HG02884 (cell line): Measurements from ENCODE around the gene HDLBP.

Experiments
- ATAC-seq: cut with Tn5 transposase; IDR thresholded peaks from one replicate; pipeline ENCODE4 v1.9.1; 2021; ENCODE audit warnings: mild to moderate bottlenecking, moderate library complexity; ENCODE audit not compliant: unreplicated experiment

Gene HDLBP

DNA sequence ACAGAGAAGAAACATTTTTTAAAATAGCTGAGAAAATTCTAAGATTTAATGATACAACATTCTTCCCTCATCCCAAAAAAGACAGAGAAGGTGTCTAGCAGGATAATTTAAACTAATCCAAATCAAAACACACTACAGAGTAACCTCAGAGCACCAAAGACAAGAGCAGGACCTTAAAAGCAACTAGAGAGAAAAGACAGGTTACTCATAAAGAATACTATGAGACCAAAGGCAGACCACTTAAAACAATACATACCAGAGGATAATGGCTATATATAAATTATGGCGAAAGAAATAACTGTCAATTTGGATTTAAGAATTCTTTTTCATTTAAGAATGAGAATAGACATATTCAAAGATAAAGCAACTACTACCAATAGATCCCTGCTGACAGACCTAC lies 40.0 kb downstream of the HDLBP start:
- ATAC-seq, result no peak

DNA sequence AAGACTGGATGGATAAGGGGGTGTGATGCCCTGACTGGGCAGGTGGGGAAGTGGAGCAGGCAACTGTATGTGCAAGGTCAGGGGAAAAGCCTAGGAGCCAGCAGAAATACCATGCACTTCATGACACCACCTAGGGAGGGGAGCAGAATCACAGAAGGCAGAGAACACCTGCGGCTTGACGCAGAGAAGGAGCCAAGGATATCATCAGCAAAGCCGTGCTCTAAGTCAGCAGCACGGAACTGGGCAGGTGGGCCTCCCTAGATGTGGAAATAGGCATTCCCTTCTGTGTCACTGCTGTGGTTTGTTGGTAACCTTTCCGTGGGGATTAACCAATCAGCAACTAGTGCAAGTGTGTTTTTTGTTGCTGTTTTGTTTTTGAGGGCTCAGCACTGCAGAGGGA lies 41.3 kb downstream of the HDLBP start:
- ATAC-seq, result no peak

DNA sequence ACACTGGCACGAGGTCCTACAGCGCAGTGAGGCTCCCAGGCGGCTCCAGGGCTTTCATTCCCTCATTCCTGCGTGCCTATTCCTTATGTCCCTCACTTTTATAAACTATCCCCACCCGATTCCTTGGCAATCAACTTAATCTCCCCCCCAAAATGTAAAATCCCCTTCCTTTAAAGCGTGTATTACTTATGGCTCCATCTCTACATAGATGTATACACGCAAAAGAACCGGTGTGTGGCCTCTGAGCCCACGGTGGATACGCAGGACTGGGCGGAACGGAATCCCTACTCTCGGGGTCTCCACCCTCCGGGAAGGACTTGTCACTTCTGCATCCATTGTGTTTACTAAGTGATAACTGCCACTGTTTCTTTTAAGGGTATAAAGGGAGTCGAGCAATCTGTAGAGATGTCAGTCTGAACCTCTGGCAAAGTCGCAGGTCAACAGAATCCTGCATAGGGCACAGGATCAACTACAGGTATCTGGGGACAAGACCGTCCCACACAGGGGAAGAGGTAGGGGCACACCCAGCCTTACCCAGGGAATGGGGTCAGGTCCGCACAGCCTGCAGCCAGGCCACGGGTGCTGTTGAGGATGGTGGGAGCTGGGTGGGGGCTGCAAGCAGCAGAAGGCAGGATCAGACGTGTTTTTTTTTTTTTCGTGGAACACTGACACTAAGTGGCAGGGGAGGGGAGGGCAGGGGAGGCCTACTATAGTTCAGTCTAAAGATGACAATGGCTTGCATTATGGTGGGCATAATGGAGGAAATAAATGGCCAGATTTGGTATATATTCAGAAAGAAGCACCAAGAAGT lies 42.1 kb downstream of the HDLBP start:
- no peak for ATAC-seq

DNA sequence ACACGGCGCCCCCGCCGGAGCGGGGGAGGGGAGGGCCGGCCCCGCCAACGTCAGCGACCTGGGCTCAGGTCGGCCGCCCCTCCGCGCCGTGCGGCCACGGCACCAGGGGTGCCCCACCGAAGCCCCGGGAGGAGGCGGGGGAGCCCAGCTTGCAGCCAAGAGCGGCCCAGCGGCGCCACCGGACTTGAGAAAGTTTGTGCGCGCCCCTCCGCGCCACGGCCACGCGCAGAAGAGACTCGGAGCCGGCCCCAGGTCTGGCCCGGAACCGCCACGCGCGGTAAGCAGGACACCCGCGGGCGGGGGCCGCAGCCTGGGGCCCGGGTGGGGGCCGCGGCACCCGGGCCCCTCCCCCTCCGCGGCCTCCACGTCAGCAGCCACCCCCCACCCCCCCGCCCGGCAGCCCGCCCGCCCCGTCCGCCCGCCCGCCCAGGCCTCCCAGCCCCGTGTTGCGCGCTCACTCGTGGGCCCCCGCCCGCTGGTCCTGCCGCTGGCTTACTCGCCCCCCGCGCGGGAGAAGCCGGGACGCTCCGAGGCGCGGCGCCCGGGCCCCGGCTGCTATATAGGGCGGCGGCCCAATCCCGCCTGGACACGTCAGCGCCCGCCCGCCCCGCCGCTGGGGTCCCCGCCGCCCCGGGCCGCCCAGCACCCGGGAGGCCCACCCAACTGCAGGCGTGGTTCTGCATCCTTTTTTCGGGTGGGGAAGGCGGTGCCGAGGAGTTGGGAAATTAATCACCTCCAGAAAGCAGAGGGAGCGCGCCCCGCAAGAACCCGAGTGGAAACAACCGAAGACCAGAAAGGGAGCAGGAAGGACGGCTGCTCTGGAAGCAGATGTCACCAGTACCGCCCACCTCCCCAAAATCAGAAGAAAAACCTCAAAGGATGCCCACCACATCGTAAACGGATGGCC lies 42.9 kb downstream of the HDLBP start:
- ATAC-seq, result no peak

DNA sequence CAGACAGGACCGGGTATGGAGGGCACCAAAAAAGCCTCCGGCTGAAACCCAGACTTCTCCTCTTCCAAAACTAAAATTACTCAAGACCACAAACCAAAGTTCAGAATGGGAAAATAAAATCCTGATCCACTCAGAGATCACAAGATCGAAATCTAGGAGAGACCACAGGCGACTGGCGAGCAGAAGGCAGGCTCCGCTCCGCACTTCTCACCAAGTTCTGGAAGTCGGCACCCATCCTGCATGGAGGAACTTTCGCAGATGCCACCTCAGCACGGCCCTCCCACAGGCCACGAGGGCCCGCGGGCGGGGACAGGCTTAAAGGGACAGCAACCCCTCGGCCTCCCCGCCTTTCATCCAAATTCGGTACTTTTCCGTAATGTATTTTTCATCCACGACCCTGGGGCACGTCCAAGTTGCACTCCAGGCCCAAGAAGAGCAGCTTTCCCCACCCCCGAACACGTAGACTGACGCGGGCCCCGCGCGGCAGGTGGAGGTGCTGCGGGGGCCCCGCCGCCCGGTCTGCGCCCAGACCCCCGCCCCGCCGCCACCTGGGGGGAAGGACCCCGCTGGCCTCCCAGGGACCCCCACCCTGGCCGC lies 43.7 kb downstream of the HDLBP start:
- ATAC-seq, result no peak

DNA sequence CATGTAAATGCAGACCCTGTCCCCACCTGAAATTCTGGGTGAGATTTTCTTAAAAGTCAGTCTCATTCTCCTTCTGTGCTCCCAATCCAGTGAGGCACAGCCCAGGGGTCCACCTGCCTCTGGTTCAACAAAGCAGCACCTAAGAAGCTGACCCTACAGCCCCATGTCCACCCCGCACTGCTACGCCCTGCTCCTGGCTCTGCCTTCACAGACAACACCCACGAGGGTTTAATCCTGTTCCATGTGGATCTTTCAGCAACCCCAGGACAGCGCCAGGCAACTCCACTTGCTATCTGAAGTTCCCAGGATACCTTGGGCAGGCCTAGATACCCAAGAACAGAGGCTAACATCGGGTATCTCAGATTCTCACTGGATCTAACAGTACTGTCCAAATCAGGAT lies 44.9 kb downstream of the HDLBP start:
- no peak for ATAC-seq

DNA sequence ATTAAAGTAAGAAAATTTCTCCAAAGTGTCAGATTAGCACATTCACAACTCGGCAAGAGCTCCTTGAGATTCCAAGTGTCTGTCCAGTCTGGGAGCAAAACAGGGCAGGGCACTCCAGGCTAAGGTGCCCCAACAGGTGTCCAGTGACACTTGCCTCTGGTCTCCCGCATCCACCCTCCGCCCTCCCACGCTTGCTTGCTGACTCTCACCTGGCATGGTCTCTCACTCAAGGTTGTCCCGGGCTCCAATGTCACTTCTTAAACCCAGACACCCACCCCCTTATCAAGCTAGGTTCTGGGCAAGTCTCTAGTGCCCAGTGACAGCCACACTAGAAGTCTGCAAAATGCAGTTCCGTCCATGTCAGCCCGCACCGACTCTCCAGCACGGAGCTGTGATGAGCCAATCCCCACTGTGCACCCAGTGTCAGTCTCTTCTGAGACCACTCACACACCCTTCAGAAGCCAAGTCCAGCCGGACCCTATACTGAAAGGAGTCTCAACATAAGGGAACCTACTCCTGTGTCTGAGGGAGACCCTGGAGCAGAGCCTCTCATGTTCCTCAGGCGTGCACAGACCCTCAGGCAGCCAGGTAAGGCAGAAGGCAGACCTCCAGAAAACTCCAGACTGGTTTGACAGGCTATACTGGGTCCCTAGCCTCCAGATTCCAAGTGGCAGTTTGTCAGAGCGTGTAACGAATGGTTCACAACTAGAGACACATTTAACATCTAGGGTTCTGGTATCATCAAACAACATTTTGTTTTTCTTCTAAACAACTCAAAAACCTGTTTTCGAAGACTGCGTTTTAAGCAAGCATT lies 45.6 kb downstream of the HDLBP start:
- ATAC-seq, result no peak

DNA sequence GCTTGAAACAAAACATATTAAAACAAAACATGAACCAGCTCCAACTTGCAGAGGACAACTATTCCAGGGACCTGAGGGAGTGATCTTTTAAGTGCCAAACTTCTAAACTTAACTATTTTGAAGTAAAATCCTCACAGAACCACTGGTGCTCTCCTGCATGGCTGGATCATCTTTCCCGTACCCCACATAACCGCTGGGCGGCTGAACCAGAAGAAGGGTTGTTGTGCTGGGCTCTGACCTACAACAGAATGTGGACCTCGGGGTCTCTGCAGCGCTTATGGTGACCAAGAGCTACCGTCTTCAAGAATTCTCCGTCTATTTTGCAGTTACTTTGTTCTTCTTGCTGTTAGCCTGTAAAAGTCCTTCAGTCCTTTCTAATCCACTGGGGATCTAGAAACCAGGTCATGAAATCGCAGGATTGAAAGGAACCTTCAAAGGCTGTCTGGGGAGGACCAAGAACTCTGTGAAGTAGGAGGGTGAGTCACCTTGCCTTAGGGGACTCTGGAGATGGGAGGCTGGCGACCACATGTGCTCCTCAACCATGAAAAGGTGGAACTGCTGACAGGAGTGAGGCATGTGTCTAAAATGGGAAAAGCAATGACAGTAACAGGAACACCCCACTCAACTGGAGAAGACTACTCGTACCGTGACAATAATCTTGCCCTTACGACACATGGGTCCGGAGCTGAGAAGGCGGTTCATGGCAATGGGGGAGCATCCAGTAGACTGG lies 46.6 kb downstream of the HDLBP start:
- no peak for ATAC-seq

DNA sequence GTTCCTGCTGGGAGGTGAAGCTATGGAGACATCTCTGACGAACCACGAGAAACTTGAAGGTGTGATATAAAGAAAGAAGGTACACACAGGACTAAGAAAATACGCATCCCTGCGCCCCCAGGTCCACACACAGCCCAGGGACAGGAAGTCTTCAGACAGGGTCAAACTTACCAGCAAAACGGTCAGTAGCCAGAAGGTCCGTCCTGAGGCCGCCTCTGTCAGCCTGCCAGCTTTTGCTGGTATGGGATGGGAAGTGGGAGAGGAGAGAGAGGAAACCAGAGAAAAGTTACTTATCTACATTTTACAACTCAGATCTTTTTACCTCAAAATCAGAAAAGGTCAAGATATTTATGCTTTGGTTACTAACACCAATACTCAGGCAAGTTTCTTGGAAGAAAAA lies 47.2 kb downstream of the HDLBP start:
- no peak for ATAC-seq

DNA sequence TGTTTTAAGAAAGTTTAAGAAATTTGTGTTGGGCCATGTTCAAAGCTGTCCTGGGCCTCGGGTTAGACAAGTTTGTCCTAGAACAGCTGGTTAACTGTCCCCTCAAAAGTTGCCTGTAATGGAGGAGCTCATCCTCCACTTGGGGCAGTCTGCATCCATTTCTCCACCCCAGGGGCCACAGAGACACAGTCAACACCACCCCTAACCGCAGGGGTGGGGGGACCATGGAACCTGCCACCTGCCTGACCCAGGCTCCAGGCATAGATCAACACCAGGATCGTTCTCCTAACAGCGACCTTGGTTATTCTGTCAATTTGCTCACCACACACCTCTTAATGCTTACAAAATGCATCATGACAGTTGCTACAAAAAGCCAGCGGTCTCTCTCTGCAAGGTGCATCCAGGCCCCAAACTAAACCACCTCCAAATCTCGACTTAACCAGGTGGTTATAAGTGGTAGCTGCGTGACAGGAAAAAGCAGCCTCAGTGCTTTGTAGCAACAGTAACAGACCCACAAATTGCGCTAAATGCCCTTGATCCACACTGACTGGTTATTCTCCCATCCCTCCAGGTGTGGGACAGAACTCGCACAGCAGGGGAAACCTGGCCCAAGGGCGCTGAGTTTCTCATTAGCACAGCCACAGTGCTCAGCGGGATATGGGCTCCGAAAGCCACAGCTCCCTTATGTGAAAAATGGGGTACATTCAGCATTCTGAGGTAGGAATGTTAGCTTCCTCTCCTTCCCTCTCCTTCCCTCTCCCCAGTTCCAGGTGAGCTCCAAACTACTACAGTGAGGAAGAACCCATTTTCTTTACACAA lies 48.0 kb downstream of the HDLBP start:
- ATAC-seq, result no peak

DNA sequence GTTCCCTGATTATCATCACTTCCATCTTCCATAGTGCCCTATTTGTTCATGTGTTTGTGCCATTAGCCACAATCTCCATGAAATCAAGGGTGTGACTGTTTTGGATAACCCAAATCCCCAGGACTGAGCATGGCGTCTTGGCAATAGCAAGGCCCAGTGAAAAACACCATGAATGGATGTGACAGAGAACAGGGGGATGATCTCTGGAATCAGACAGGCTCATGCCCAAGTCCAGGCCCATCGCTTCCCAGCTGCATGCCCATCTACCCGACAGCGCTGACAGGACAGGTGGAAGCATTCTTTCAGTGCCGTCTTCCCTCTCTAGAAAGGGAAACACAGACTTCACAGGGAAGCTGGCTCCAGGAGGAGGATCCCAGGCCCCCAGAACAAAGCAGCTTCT lies 50.0 kb downstream of the HDLBP start:
- no peak for ATAC-seq

DNA sequence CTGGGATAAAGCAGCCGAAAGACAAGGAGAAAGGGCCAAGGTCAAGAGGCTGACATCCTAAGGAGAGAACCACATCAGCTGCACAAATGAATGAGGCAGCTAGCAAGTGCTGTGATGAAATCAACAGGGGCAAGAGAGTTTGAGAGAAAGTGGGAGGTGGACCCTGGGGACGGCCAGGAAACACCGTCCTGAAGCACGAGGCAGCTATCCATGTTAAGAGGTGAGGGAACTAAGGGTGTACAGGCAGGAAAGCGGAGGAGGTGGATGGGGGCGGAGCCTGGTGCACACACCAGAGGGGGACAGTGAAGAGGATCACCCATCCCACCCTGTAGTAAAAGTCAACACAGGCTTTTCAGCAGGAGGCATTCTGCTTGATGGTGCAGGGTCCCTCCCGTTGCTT lies 52.4 kb downstream of the HDLBP start:
- ATAC-seq, result no peak

DNA sequence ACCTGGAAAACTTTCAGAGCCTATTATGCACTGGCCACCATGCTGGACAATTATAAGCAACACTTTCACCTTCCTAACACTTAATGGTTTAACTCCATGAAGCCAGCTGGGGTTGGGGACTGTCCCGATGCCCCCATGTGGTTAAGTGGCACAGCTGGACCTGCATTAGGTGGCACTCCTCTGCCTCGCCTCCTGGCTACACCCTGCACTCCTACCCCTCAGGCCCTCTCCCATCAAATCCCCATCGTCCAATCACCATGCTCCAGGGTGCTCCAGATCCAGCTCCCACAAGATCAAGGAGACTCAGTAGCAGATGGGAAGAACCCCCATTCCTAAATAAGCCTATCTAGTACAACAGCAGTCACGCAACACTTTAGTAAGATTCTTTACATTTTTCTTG lies 53.8 kb downstream of the HDLBP start:
- no peak for ATAC-seq

DNA sequence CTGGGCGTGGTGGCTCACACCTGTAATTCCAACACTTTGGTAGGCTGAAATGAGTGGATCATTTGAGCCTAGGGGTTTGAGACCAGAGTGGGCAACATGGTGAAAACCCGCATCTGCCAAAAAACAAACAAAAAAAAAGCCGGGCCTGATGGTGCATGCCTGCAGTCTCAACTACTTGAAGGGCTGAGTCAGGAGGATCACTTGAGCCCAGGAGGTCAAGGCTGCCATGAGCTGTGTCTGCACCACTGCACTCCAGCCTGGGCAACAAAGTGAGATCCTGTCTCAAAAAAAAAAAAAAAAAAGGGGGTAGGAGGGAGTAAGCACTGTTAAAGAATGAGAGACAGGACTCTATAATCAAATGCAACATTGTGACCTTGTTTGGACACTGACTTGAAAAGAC lies 54.6 kb downstream of the HDLBP start:
- ATAC-seq, result no peak

DNA sequence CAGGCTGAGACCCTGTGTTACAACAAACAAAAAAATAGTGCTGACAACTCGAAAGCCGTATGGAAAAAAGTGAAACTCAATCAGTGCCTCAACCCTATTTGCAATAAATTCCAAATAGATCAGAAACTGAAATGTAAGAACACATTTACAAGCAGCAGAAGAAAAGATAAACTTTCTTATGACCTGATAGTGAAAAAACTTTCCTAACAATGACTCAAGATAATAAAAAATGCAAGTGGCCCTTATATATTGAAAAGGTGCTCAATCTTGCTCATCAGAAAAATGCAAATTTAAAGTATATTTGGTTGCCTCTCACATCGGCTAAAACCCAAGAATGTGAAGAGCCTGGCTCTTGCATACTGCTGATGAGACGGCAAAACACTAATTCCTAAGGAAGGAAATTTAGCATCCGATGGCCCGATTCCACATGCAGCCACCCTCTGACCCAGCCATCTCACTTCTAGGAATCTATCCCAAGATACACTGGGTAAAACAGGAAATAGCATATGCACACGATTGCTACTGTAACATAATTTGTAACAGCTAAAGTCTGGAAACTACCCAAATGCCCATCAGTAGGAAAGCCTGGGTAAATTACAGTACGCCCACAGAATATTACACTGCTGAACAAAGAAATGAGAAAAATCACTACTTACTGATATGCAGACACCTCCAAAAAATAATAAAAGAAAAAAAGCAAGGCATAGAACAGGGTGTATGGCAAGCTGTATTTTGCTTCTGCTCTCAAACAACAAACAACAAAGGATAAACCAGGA lies 56.8 kb downstream of the HDLBP start:
- ATAC-seq, result no peak

DNA sequence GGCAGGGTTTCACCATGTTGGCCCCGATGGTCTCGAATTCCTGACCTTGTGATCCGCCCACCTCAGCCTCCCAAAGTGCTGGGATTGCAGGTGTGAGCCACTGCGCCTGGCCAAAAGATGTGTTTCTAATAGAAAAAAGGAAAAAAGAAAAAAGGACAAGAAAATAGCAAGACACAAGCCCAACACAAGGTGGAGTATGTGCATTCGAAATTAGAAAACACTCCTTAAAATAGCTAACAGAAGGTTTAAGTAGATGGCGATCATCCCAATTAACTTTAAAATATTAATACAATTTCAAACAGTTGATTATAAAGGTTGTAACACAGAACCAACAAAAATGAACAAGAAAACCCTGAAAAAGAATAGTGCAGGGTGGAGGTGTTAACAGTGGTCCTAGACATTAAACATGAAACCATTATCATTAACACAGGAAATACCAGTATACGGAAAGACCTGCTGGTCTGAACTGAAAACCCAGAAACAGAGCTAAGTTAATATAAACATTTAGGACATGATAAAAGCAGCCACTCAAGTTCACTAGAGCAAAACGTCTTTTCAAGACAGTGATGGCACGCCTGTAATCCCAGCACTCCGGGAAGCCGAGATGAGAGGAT lies 57.9 kb downstream of the HDLBP start:
- no peak for ATAC-seq

DNA sequence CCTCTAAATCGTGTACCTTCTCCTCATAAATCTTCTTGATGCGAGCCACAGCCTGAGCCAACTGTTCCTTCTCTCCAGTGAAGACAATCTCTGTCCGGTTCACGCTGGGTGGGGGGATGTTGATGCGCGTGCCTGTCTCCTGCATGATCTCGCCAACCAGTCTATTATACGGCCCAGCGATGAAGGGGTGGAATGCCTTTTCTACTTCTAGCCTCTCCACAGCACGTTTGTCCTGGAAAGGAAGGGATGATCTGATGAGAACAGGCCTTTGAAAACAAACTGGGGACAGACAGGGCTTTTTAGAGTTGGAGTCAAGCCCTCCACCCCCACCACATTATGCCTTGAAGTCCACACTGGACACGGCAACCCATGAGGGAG lies 59.3 kb downstream of the HDLBP start:
- no peak for ATAC-seq

DNA sequence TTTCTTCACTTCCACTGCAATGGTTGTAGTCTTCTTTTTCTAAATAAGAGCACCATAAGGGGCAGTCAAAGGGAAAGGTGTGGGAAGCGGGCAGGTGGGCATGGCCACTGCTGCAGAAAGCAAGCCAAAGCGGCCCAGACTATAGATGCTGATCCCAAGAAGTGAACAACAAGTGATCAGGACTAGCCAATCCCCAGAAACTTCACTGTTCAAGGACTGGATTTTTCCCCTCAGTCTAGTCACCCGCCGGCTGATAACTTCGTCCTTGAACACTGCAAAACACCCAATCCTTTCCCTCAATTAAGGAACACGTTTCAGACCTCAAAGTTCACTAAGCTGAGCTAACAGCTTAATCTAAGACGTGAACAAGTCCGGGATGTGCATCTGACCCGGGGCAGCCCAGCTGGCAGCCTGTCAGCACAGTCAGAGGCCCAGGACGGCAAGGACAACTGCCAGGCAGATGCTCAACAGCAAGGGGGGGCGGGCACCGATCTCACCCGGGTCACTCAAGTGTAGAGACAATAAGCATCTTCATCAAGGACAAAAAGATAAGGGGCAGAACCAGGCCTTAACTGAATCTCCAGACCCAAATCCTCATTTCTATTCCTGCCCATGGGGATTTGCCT lies 59.8 kb downstream of the HDLBP start:
- no peak for ATAC-seq
